Neural cell (in vitro differentiated cells): ENCODE data around the gene CMKLR1. TPM values are rescaled to one million over a fixed set of nuclear protein-coding genes. Genes with fewer than 3 reads are reported as not detected.

Source experiments
- H2AFZ ChIP-seq: fragments of 200-600, 300-800 bp; sonication (generic), shearing (Covaris generic); 2 replicates; pipeline ENCODE4 v1.6.0; 2014; ENCODE audit warnings: low read depth, mild to moderate bottlenecking, antibody characterized with exemption, low read length, moderate library complexity
- H3F3A ChIP-seq: fragments of 200-600 bp; shearing (Covaris generic); 2 replicates; pipeline ENCODE4 v1.6.1; 2016; ENCODE audit warnings: mild to moderate bottlenecking, moderate library complexity, mixed read lengths, antibody characterized with exemption, low read length; ENCODE audit not compliant: insufficient read depth, poor library complexity, severe bottlenecking
- H3K27ac ChIP-seq: fragments of 200-600, 300-800 bp; sonication (generic), shearing (Covaris generic); 2 replicates; pipeline ENCODE4 v1.5.1; 2014; ENCODE audit warnings: mild to moderate bottlenecking, low read length, moderate library complexity
- H3K27me3 ChIP-seq: fragments of 300-800, 200-600 bp; sonication (generic), shearing (Covaris generic); 2 replicates; pipeline ENCODE4 v1.6.0; 2014; ENCODE audit warnings: mild to moderate bottlenecking, low read depth, low read length, moderate library complexity; ENCODE audit not compliant: insufficient read depth
- H3K36me3 ChIP-seq: fragments of 300-800, 200-600 bp; sonication (generic), shearing (Covaris generic); 2 replicates; pipeline ENCODE4 v1.5.1; 2014; ENCODE audit warnings: mild to moderate bottlenecking, antibody characterized with exemption, low read length, moderate library complexity; ENCODE audit not compliant: insufficient read depth
- H3K4me2 ChIP-seq: fragments of 300-800, 200-600 bp; sonication (generic), shearing (Covaris generic); 2 replicates; pipeline ENCODE4 v1.6.0; 2014; ENCODE audit warnings: mild to moderate bottlenecking, low read length
- H3K4me3 ChIP-seq: fragments of 300-800, 200-600 bp; sonication (generic), shearing (Covaris generic); 2 replicates; pipeline ENCODE4 v1.5.1; 2014; ENCODE audit warnings: mild to moderate bottlenecking, low read length, moderate library complexity
- H3K79me2 ChIP-seq: fragments of 200-600 bp; shearing (Covaris generic); replicated peaks from 2 replicates; pipeline ENCODE4 v1.6.0; 2014; ENCODE audit warnings: mild to moderate bottlenecking, low read length, moderate library complexity; ENCODE audit not compliant: insufficient read depth
- H3K9ac ChIP-seq: fragments of 300-800, 200-600 bp; sonication (generic), shearing (Covaris generic); 2 replicates; pipeline ENCODE4 v1.6.1; 2016; ENCODE audit warnings: mild to moderate bottlenecking, low read length, mixed read lengths
- H3K9me2 ChIP-seq: fragments of 200-600 bp; shearing (Covaris generic); 2 replicates; pipeline ENCODE4 v1.6.1; 2016; ENCODE audit warnings: mild to moderate bottlenecking, low read length, mixed read lengths; ENCODE audit not compliant: insufficient read depth
- H3K9me3 ChIP-seq: fragments of 200-600, 300-800 bp; sonication (generic), shearing (Covaris generic); 2 replicates; pipeline ENCODE4 v1.6.1; 2016; ENCODE audit warnings: mild to moderate bottlenecking, mixed run types, low read length, moderate library complexity, mixed read lengths
- H4K20me1 ChIP-seq: fragments of 200-600 bp; shearing (Covaris generic); 2 replicates; pipeline ENCODE4 v1.6.1; 2016; ENCODE audit warnings: mild to moderate bottlenecking, mixed run types; ENCODE audit not compliant: insufficient read depth
- EP300 ChIP-seq: fragments of 450-650 bp; conservative IDR thresholded peaks from 2 replicates; pipeline ENCODE4 v1.6.1; 2014; ENCODE audit warnings: antibody characterized with exemption, mild to moderate bottlenecking, moderate library complexity; ENCODE audit not compliant: poor library complexity, severe bottlenecking
- EZH2 ChIP-seq: fragments of 200-600, 300-800 bp; shearing (Covaris generic), sonication (generic); IDR thresholded peaks from 2 replicates; pipeline ENCODE4 v1.6.1; 2014; ENCODE audit warnings: antibody characterized with exemption, low read length, borderline replicate concordance, mild to moderate bottlenecking; ENCODE audit not compliant: insufficient read depth, poor library complexity, severe bottlenecking
- MXI1 ChIP-seq: fragments of 450-650 bp; conservative IDR thresholded peaks from 2 replicates; pipeline ENCODE4 v1.6.1; 2014; ENCODE audit warnings: antibody characterized with exemption, mild to moderate bottlenecking; ENCODE audit not compliant: poor library complexity, severe bottlenecking
- POLR2AphosphoS5 ChIP-seq: IDR thresholded peaks from 2 replicates; pipeline ENCODE4 v1.6.1; 2012
- RAD21 ChIP-seq: fragments of 450-650 bp; conservative IDR thresholded peaks from 2 replicates; pipeline ENCODE4 v1.6.1; 2014; ENCODE audit warnings: antibody characterized with exemption, mild to moderate bottlenecking, moderate library complexity
- SMC3 ChIP-seq: fragments of 450-650 bp; conservative IDR thresholded peaks from 2 replicates; pipeline ENCODE4 v1.6.1; 2014; ENCODE audit warnings: antibody characterized with exemption, mild to moderate bottlenecking, moderate library complexity; ENCODE audit not compliant: poor library complexity
- TAF1 ChIP-seq: IDR thresholded peaks from 2 replicates; pipeline ENCODE4 v1.6.1; 2012; ENCODE audit warnings: low read depth
- polyA plus RNA-seq: library from polyadenylated mRNA; depleted of rRNA; stranded (reverse); fragments of >200 nt; gene quantifications from 2 replicates; pipeline ENCODE4 v1.2.3, GENCODE V29; 2014
- TF ChIP-seq, protein P1 (sequence below): IDR thresholded peaks from 2 replicates; pipeline ENCODE4 v1.6.1; 2012; ENCODE audit warnings: borderline replicate concordance
- TF ChIP-seq, protein P2 (sequence below): fragments of 450-650 bp; IDR thresholded peaks from 2 replicates; pipeline ENCODE4 v1.5.1; 2014; ENCODE audit warnings: antibody characterized with exemption, mild to moderate bottlenecking, moderate library complexity; ENCODE audit not compliant: poor library complexity, severe bottlenecking

CMKLR1 gene
- polyA plus RNA-seq, 1 donor from 2014 or later: 0.06 TPM

DNA sequence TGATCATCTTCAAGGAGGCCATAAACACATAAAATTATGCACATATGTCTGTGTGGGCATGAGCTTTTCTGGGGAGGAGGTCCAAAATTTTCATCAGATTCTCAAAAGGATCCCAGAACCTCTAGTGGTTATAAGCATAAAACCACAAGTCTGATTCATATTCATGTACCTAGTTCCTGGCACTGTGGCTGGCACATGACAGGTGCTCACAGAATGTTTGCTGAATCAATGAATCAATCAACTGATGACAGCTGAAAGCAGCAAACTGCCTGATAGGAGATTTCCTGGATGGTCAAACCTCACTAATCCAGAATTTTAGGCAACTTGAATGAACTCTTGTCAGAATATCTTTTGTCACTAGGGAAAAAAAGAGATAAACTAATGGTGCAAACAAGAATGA, 13.5 kb upstream of the CMKLR1 start:
- Histone ChIP-seq H3K36me3 (no peaks in the 10 kb centered on the region), H3K79me2 (no peaks in the 10 kb centered on the region), H2AFZ (no peak overlapping the region), H3F3A (no peaks in the 10 kb centered on the region), H3K27me3 (no peaks in the 10 kb centered on the region), H3K4me3 (no peak overlapping the region), H4K20me1 (no peaks in the 10 kb centered on the region), H3K9ac (no peak overlapping the region), H3K27ac (no peak overlapping the region), H3K9me3 (no peaks in the 10 kb centered on the region), H3K9me2 (no peaks in the 10 kb centered on the region), H3K4me2 (no peak overlapping the region)
- peak; percentile 20 for TF ChIP-seq EP300
- TF ChIP-seq, protein P1, sequence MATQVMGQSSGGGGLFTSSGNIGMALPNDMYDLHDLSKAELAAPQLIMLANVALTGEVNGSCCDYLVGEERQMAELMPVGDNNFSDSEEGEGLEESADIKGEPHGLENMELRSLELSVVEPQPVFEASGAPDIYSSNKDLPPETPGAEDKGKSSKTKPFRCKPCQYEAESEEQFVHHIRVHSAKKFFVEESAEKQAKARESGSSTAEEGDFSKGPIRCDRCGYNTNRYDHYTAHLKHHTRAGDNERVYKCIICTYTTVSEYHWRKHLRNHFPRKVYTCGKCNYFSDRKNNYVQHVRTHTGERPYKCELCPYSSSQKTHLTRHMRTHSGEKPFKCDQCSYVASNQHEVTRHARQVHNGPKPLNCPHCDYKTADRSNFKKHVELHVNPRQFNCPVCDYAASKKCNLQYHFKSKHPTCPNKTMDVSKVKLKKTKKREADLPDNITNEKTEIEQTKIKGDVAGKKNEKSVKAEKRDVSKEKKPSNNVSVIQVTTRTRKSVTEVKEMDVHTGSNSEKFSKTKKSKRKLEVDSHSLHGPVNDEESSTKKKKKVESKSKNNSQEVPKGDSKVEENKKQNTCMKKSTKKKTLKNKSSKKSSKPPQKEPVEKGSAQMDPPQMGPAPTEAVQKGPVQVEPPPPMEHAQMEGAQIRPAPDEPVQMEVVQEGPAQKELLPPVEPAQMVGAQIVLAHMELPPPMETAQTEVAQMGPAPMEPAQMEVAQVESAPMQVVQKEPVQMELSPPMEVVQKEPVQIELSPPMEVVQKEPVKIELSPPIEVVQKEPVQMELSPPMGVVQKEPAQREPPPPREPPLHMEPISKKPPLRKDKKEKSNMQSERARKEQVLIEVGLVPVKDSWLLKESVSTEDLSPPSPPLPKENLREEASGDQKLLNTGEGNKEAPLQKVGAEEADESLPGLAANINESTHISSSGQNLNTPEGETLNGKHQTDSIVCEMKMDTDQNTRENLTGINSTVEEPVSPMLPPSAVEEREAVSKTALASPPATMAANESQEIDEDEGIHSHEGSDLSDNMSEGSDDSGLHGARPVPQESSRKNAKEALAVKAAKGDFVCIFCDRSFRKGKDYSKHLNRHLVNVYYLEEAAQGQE: no peak

DNA sequence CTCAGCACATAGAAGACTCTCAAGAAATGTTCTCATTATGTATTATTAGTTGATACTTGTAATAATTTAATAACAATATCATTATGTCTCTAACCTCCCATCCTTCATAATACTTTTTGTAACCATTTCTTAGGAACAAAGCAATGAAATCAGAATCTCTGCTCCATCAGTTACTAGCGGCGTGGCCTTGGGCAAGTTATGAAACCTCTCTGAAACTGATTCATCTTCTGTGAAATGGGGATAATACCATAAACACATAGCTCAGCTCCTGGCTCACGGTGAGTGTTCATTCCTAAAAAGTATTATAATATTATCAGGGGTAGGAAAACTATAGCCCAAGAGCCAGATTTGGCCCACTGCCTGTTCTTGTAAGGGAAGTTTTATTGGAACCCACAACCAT, 11.4 kb upstream of the CMKLR1 start:
- no peak overlapping the region for H3K27ac ChIP-seq
- H3K36me3 ChIP-seq: no peaks in the 10 kb centered on the region
- no peak overlapping the region for H3K4me3 ChIP-seq
- H3K9me2 ChIP-seq: no peaks in the 10 kb centered on the region
- no peaks in the 10 kb centered on the region for H3F3A ChIP-seq
- H3K4me2 ChIP-seq: no peak overlapping the region
- TF ChIP-seq, protein P2, sequence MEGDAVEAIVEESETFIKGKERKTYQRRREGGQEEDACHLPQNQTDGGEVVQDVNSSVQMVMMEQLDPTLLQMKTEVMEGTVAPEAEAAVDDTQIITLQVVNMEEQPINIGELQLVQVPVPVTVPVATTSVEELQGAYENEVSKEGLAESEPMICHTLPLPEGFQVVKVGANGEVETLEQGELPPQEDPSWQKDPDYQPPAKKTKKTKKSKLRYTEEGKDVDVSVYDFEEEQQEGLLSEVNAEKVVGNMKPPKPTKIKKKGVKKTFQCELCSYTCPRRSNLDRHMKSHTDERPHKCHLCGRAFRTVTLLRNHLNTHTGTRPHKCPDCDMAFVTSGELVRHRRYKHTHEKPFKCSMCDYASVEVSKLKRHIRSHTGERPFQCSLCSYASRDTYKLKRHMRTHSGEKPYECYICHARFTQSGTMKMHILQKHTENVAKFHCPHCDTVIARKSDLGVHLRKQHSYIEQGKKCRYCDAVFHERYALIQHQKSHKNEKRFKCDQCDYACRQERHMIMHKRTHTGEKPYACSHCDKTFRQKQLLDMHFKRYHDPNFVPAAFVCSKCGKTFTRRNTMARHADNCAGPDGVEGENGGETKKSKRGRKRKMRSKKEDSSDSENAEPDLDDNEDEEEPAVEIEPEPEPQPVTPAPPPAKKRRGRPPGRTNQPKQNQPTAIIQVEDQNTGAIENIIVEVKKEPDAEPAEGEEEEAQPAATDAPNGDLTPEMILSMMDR: no peak
- no peak for TF ChIP-seq MXI1
- no peak for TF ChIP-seq EP300
- no peak for TF ChIP-seq POLR2AphosphoS5
- no peak for TF ChIP-seq SMC3
- no peak for TF ChIP-seq EZH2
- TF ChIP-seq, protein P1: no peak
- no peak for TF ChIP-seq RAD21
- TF ChIP-seq TAF1: no peak
- no peaks in the 10 kb centered on the region for H3K79me2 ChIP-seq
- H4K20me1 ChIP-seq: no peaks in the 10 kb centered on the region
- H3K27me3 ChIP-seq: no peaks in the 10 kb centered on the region
- H2AFZ ChIP-seq: no peak overlapping the region
- no peaks in the 10 kb centered on the region for H3K9me3 ChIP-seq
- H3K9ac ChIP-seq: no peak overlapping the region
